HG03354 (cell line): ENCODE data around the gene SCG3.
"Not testable (repeated sequence)": the region's sequence is repeated elsewhere in the genome, so short reads cannot be mapped to it uniquely, and the experiment has no call there.

Experiments used
- ATAC-seq: cut with Tn5 transposase; IDR thresholded peaks from one replicate; pipeline ENCODE4 v1.9.1; 2021; ENCODE audit warnings: mild to moderate bottlenecking; ENCODE audit not compliant: unreplicated experiment, poor library complexity, severe bottlenecking

Gene SCG3

GRCh38 chr15:51681303-51681963, at the start of gene SCG3:
SCG3 (plus strand) TSS chr15:51681503; CDS start chr15:51681756, 253 bp downstream.
- ATAC-seq: peak; percentile 65

GRCh38 chr15:51634591-51635198, 46.6 kb upstream of the SCG3 start:
- no peak for ATAC-seq

GRCh38 chr15:51641490-51642130, 39.7 kb upstream of the SCG3 start:
- ATAC-seq: no peak

GRCh38 chr15:51642696-51643095, 38.6 kb upstream of the SCG3 start:
- no peak for ATAC-seq

- no peak for ATAC-seq
These were observed 34.2 kb upstream of the SCG3 start for GRCh38 chr15:51647128-51647562.

GRCh38 chr15:51648101-51648500, 33.2 kb upstream of the SCG3 start:
- not testable (repeated sequence) for ATAC-seq

GRCh38 chr15:51648643-51649042, 32.7 kb upstream of the SCG3 start:
- not testable (repeated sequence) for ATAC-seq

GRCh38 chr15:51649659-51650521, 31.4 kb upstream of the SCG3 start:
- peak; percentile 88 for ATAC-seq

- ATAC-seq: no peak
These were observed 29.1 kb upstream of the SCG3 start for GRCh38 chr15:51652084-51652668.

GRCh38 chr15:51655401-51656057, 25.8 kb upstream of the SCG3 start:
- not testable (repeated sequence) for ATAC-seq

- ATAC-seq: no peak
These were observed 22.6 kb upstream of the SCG3 start for GRCh38 chr15:51658664-51659063.

GRCh38 chr15:51661072-51661471, 20.2 kb upstream of the SCG3 start:
- no peak for ATAC-seq

GRCh38 chr15:51667478-51667877, 13.8 kb upstream of the SCG3 start:
- no peak for ATAC-seq

GRCh38 chr15:51668446-51668845, 12.9 kb upstream of the SCG3 start:
- ATAC-seq: no peak

- no peak for ATAC-seq
These were observed 11.9 kb upstream of the SCG3 start for GRCh38 chr15:51669381-51669780.

GRCh38 chr15:51672155-51672687, 9.1 kb upstream of the SCG3 start:
- no peak for ATAC-seq

GRCh38 chr15:51672913-51673857, 8.1 kb upstream of the SCG3 start:
- ATAC-seq: no peak

- no peak for ATAC-seq
These were observed 6.1 kb upstream of the SCG3 start for GRCh38 chr15:51675234-51675633.
